Uterus (tissue), 2 donors: ENCODE measurements around the gene MRPL21.

ENCODE experiments used
- CTCF ChIP-seq, 4 experiments: fragments of 200-600 bp in 2 of 4; fragments of 450-650 bp in 2 of 4; sonication (generic) in 2 of 4; IDR thresholded peaks; one replicate each; pipeline ENCODE4 v1.5.1; 2016 to 2019; ENCODE audit warnings: antibody characterized with exemption in 4 of 4, mild to moderate bottlenecking in 2 of 4, moderate library complexity in 1 of 4
- POLR2A ChIP-seq, 2 donors: fragments of 450-650 bp; IDR thresholded peaks; one replicate each; pipeline ENCODE4 v1.6.1; 2016; ENCODE audit warnings: antibody characterized with exemption in 2 of 2, mild to moderate bottlenecking in 1 of 2, moderate library complexity in 1 of 2

GRCh38 chr11:68932933-68933577 lies 29.4 kb upstream of the MRPL21 start:
- no peak for TF ChIP-seq CTCF (IDR thresholded peaks at IDR 0.05)
- TF ChIP-seq POLR2A (IDR thresholded peaks at IDR 0.05) = no peak
